ENCODE data around the gene SERPINB10.

GRCh38 chr18:63888470-63889190 is 19.1 kb upstream of the SERPINB10 start:
- TF ChIP-seq CTCF (IDR thresholded peaks at IDR 0.05) (no peak), POLR2A (IDR thresholded peaks at IDR 0.05) (no peak), EP300 (IDR thresholded peaks at IDR 0.05) (no peak)
